Epidermal melanocyte (primary cell): ENCODE results near the gene TDRD6.
"Not testable (repeated sequence)": the region's sequence is repeated elsewhere in the genome, so short reads cannot be mapped to it uniquely, and the experiment has no call there.

Source experiments
- DNase-seq: peaks from one replicate; pipeline ENCODE4 v3.0.0; 2011; ENCODE audit warnings: low spot score; ENCODE audit not compliant: insufficient read length

The TDRD6 gene

DNA sequence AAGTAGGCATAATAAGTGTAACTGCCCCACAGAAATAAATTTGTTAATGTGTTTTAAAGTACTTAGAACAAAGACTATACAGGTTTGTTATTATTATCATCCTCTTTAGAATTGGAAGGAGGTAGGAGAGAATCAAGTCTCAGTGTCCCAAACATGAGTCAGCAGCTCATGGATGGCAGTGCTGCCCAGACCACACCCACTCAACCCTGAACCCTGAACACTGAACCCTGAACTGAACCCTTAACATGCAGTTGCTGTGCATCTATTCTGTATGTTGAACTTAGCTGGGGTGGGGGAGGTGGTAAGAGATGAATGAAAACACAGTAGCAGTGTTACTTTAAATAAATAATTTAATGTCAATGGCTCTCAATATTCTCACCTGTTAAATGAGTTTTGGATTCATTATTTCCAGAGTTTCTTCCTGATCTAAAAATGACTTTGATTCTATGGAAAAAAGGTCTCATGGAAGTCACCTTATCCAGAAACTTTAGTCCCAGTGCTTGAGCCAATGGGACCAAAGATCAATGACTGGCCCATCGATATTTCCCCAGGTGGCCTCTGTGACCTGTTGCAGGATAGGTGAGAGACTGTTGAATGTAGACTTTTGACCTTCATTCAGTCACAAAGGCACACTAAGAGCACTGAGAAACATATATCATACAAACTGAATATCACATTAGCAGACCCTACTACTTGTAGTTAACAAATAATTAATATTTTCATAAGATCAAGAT lies 55.9 kb downstream of the TDRD6 start:
- no peak for DNase-seq

- DNase-seq: not testable (repeated sequence)
These were observed 56.6 kb downstream of the TDRD6 start for GRCh38 chr6:46744159-46744725.

- no peak for DNase-seq
These were observed 58.3 kb downstream of the TDRD6 start for GRCh38 chr6:46745973-46746372.

- DNase-seq: no peak
These were observed 59.0 kb downstream of the TDRD6 start, which contains the start of gene ANKRD66 for GRCh38 chr6:46746696-46747095. Gene ANKRD66 (plus strand): TSS chr6:46746933. CDS start chr6:46751949, 5,016 bp downstream.

DNA sequence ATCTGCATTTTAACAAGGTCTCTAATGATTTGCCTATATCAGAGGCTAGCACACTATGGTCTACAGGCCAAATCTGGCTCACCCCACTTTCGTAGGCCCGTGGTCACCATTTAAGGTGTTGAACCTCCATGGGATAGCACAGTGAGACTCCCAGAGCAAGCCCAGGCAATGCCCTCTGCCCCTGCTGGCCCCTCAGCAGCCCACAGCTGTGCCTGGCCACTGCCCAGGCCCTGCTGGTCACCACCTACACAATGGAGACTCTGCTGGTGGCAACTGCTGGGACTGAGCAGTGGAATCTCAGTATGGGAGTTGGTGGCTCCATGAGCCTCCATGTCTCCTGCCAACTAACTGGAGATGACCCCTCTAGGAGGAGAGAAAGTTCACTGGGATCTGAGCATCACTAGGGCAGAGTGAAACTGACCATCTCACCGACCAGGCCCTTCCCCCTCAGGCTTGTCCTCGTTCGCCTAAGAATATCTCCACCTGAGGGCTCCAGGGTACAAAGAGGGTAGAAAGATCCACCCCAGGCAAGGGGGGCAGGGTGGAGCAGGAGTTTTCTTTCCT lies 61.3 kb downstream of the TDRD6 start:
- no peak for DNase-seq

- no peak for DNase-seq
These were observed 62.0 kb downstream of the TDRD6 start for GRCh38 chr6:46749731-46750130.

- no peak for DNase-seq
These were observed 64.0 kb downstream of the TDRD6 start for GRCh38 chr6:46751658-46752057.
